H1 (cell line): ENCODE measurements around the gene POLD4. TPM values are rescaled to one million over a fixed set of nuclear protein-coding genes. Genes with fewer than 3 reads are reported as not detected.
A peak's percentile ranks its signal among the peaks of the same experiment; 100 is the strongest.

ENCODE experiments used
- CTCF ChIA-PET: fragments of 300-600 bp; sonication (Branson Sonifier 250); formaldehyde crosslinking; loops from one replicate; lab custom pipeline; 2021; ENCODE audit not compliant: partially characterized antibody; lab: Charles Lee
- POLR2A ChIA-PET: fragments of 300-600 bp; sonication (Branson Sonifier 250); formaldehyde crosslinking; loops from one replicate; lab custom pipeline; 2021; ENCODE audit warnings: inconsistent platforms; ENCODE audit not compliant: partially characterized antibody; lab: Charles Lee
- DNase-seq, 2 experiments: peaks; one replicate each; pipeline versions ENCODE4 v3.0.0 to v3.0.0-alpha.2; 2010 to 2022; ENCODE audit warnings: low spot score in 2 of 2, low read depth in 1 of 2, mixed read lengths in 1 of 2
- FAIRE-seq: peaks from 2 replicates; lab custom pipeline; 2011; peaks lifted over from hg19 to GRCh38; lab: Jason Lieb, UNC
- H2AFZ ChIP-seq: 2 replicates; pipeline ENCODE4 v1.8.1; 2012; ENCODE audit warnings: low read length, inconsistent platforms
- H2AK5ac ChIP-seq: 2 replicates; pipeline ENCODE4 v1.6.1; 2013; ENCODE audit warnings: low read depth, low read length
- H2BK120ac ChIP-seq: replicated peaks from 2 replicates; pipeline ENCODE3; 2013; ENCODE audit warnings: low read depth, low read length, inconsistent platforms
- H2BK12ac ChIP-seq: 2 replicates; pipeline ENCODE4 v1.6.1; 2013; ENCODE audit warnings: low read depth, low read length
- H2BK15ac ChIP-seq: 2 replicates; pipeline ENCODE4 v1.6.1; 2013; ENCODE audit warnings: low read length
- H2BK20ac ChIP-seq: 2 replicates; pipeline ENCODE4 v1.6.1; 2013; ENCODE audit warnings: low read length
- H2BK5ac ChIP-seq: 2 replicates; pipeline ENCODE4 v1.6.1; 2013; ENCODE audit warnings: low read depth, low read length
- H3K14ac ChIP-seq: 2 replicates; pipeline ENCODE4 v1.6.1; 2013; ENCODE audit warnings: inconsistent platforms; ENCODE audit not compliant: insufficient read length
- H3K18ac ChIP-seq: 2 replicates; pipeline ENCODE4 v1.6.1; 2013; ENCODE audit warnings: low read length; ENCODE audit errors: extremely low read depth
- H3K23ac ChIP-seq: 2 replicates; pipeline ENCODE4 v1.6.1; 2013; ENCODE audit warnings: inconsistent platforms; ENCODE audit not compliant: insufficient read length
- H3K23me2 ChIP-seq: 2 replicates; pipeline ENCODE4 v1.6.1; 2013; ENCODE audit warnings: low read depth, low read length
- H3K27ac ChIP-seq: 2 replicates; pipeline ENCODE4 v1.6.1; 2011; ENCODE audit warnings: low read depth, low read length, inconsistent platforms
- H3K27me3 ChIP-seq, 4 experiments: replicated peaks in 1 of 4; 1 replicate in 1 of 4; 2 replicates in 3 of 4; pipeline versions ENCODE4 v1.6.1 to v1.8.1; 2011 to 2013; ENCODE audit warnings: low read length in 3 of 4, mild to moderate bottlenecking in 3 of 4, inconsistent platforms in 2 of 4, mixed read lengths in 2 of 4, moderate library complexity in 1 of 4; ENCODE audit not compliant: control insufficient read depth in 3 of 4, insufficient read depth in 3 of 4; ENCODE audit errors: extremely low read depth in 1 of 4
- H3K36me3 ChIP-seq, 4 experiments: 2 replicates each; pipeline versions ENCODE4 v1.6.1 to v1.8.1; 2011 to 2013; ENCODE audit warnings: mild to moderate bottlenecking in 4 of 4, low read length in 3 of 4, moderate library complexity in 2 of 4, control low read depth in 1 of 4, inconsistent platforms in 1 of 4; ENCODE audit not compliant: insufficient read depth in 4 of 4, control insufficient read depth in 2 of 4
- H3K4ac ChIP-seq: replicated peaks from 2 replicates; pipeline ENCODE3; 2013; ENCODE audit warnings: low read length, low read depth, mixed read lengths, inconsistent platforms; ENCODE audit not compliant: insufficient read length
- H3K4me1 ChIP-seq, 4 experiments: replicated peaks in 1 of 4; 1 replicate in 1 of 4; 2 replicates in 3 of 4; pipeline versions ENCODE4 v1.6.1 to v1.8.1; 2011 to 2013; ENCODE audit warnings: low read length in 3 of 4, inconsistent platforms in 2 of 4, mixed read lengths in 1 of 4; ENCODE audit not compliant: insufficient read depth in 4 of 4, control insufficient read depth in 3 of 4
- H3K4me2 ChIP-seq, 2 experiments: 2 replicates each; pipeline versions ENCODE4 v1.6.1 to v1.8.1; 2011 to 2013; ENCODE audit warnings: low read depth in 2 of 2, low read length in 2 of 2, control low read depth in 1 of 2, inconsistent platforms in 1 of 2, mild to moderate bottlenecking in 1 of 2; ENCODE audit not compliant: insufficient read depth in 1 of 2
- H3K4me3 ChIP-seq, 4 experiments: fragments of 200-600, 300-600 bp in 1 of 4; sonication (generic), shearing (Covaris generic), sonication (Bioruptor Twin) in 1 of 4; 2 replicates each; pipeline versions ENCODE4 v1.5.1 to v1.8.1; 2011 to 2016; ENCODE audit warnings: low read length in 4 of 4, low read depth in 3 of 4, control low read depth in 2 of 4, inconsistent platforms in 2 of 4, mild to moderate bottlenecking in 2 of 4, mixed read lengths in 1 of 4, moderate library complexity in 1 of 4; ENCODE audit not compliant: insufficient read depth in 2 of 4; ENCODE audit errors: extremely low read depth in 1 of 4
- H3K56ac ChIP-seq: replicated peaks from 2 replicates; pipeline ENCODE3; 2013; ENCODE audit warnings: low read depth, mild to moderate bottlenecking, mixed read lengths, low read length, inconsistent platforms; ENCODE audit not compliant: insufficient read length
- H3K79me1 ChIP-seq: 2 replicates; pipeline ENCODE4 v1.6.1; 2013; ENCODE audit warnings: low read depth, low read length, control low read depth
- H3K79me2 ChIP-seq, 2 experiments: 2 replicates each; pipeline versions ENCODE4 v1.6.1 to v1.8.1; 2012 to 2013; ENCODE audit warnings: low read length in 2 of 2, mild to moderate bottlenecking in 2 of 2, inconsistent platforms in 1 of 2; ENCODE audit not compliant: insufficient read depth in 2 of 2, control insufficient read depth in 1 of 2
- H3K9ac ChIP-seq, 4 experiments: replicated peaks in 1 of 4; 1 replicate in 1 of 4; 2 replicates in 3 of 4; pipeline versions ENCODE4 v1.6.1 to v1.8.1; 2011 to 2013; ENCODE audit warnings: low read depth in 3 of 4, low read length in 3 of 4, control low read depth in 2 of 4, mild to moderate bottlenecking in 2 of 4, moderate library complexity in 2 of 4, inconsistent platforms in 1 of 4; ENCODE audit errors: extremely low read depth in 1 of 4
- H3K9me3 ChIP-seq, 2 experiments: 2 replicates each; pipeline versions ENCODE4 v1.6.1 to v1.8.1; 2012 to 2013; ENCODE audit warnings: mild to moderate bottlenecking in 2 of 2, moderate library complexity in 2 of 2, control low read depth in 1 of 2, inconsistent platforms in 1 of 2, low read depth in 1 of 2, low read length in 1 of 2, mixed read lengths in 1 of 2; ENCODE audit not compliant: insufficient read depth in 2 of 2
- H4K20me1 ChIP-seq, 2 experiments: replicated peaks in 1 of 2; 2 replicates each; pipeline versions ENCODE3 to v1.8.1; 2011 to 2013; ENCODE audit warnings: inconsistent platforms in 2 of 2, low read length in 2 of 2, mild to moderate bottlenecking in 1 of 2; ENCODE audit not compliant: insufficient read depth in 2 of 2, control insufficient read depth in 1 of 2
- H4K5ac ChIP-seq: 2 replicates; pipeline ENCODE4 v1.6.1; 2013; ENCODE audit warnings: low read length, low read depth, mixed read lengths, inconsistent platforms; ENCODE audit not compliant: insufficient read length
- H4K8ac ChIP-seq: 2 replicates; pipeline ENCODE4 v1.8.0; 2013; ENCODE audit warnings: mild to moderate bottlenecking, moderate library complexity, low read length, inconsistent platforms; ENCODE audit not compliant: insufficient read depth; ENCODE audit errors: extremely low read depth
- H4K91ac ChIP-seq: replicated peaks from 2 replicates; pipeline ENCODE3; 2013; ENCODE audit warnings: low read length, mixed read lengths, inconsistent platforms; ENCODE audit not compliant: insufficient read length
- CTBP2 ChIP-seq: IDR thresholded peaks from 2 replicates; pipeline ENCODE4 v1.7.0; 2011; ENCODE audit warnings: borderline replicate concordance, mild to moderate bottlenecking, moderate library complexity, mixed read lengths, low read length; ENCODE audit not compliant: insufficient read depth, insufficient read length
- GABPA ChIP-seq: IDR thresholded peaks from 2 replicates; pipeline ENCODE4 v1.6.1; 2011; ENCODE audit warnings: mild to moderate bottlenecking, low read length, moderate library complexity, borderline replicate concordance; ENCODE audit not compliant: insufficient read depth
- WGBS, 2 experiments: shearing (Covaris generic) in 1 of 2; methylation state at CpG; one replicate each; pipeline versions ENCODE4 v1.1.6 to v1.1.7; 2013 to 2015; ENCODE audit warnings: low lambda C conversion rate in 2 of 2, mixed read lengths in 2 of 2, inconsistent platforms in 1 of 2, low coverage in 1 of 2, missing lambda C conversion rate in 1 of 2; ENCODE audit not compliant: insufficient replicate concordance in 2 of 2, insufficient coverage in 1 of 2, insufficient read length in 1 of 2; ENCODE audit errors: extremely low coverage in 1 of 2, missing lambda C conversion rate in 1 of 2; 5-methylcytosine and 5-hydroxymethylcytosine counted together
- polyA plus RNA-seq, 7 experiments: library from polyadenylated mRNA; depleted of rRNA in 3 of 7; stranded (reverse) in 5 of 7; unstranded in 2 of 7; fragments of >200 nt in 5 of 7; fragments of 200-250 nt in 2 of 7; gene quantifications; 1 replicate in 5 of 7; 2 replicates in 1 of 7; 4 replicates in 1 of 7; pipeline versions ENCODE4 v1.2.1 to v1.2.3, GENCODE V29; 2011 to 2013; ENCODE audit warnings: missing spikeins in 2 of 7, mixed read lengths in 2 of 7
- total RNA-seq: library from RNA; stranded (reverse); fragmentation: NEBNext Ultra II Directional; extraction: Animal tissue kit (Norgen Biotek cat#: 25700); gene quantifications from 2 replicates; pipeline ENCODE4 v1.2.1, GENCODE V29; 2021

The POLD4 gene
- total and polyA plus RNA-seq, 2 of the 8 experiments (the other 6 are each of a cell fraction or from before 2014, with no cell fraction given) = 21.2 to 46.7 TPM

GRCh38 chr11:67304511-67305113 lies 48.7 kb downstream of the POLD4 start:
- WGBS, 2 experiments = 83% methylated on average over 14 of the region's 14 CpGs; no CpG with 5 or more reads in 1 of the 2 experiments
- Histone ChIP-seq H4K8ac (no peak overlapping the region), H3K4me2 (peak overlapping the region; percentile 81 to 85), H3K56ac (no peak overlapping the region), H3K27ac (no peak overlapping the region), H4K20me1 (peaks cover 0 to 8% of the 10 kb centered on the region in 2 experiments), H2BK15ac (no peak overlapping the region), H3K14ac (no peak overlapping the region), H2AK5ac (0 out of 2 replicates have a peak overlapping the region, but pooled peaks have one; percentile 13), H3K4me1 (peaks cover 0 to 20% (median 16%) of the 10 kb centered on the region in 4 experiments; a peak in 5 of 7 replicates), H2BK20ac (0 out of 2 replicates have a peak overlapping the region, but pooled peaks have one; percentile 32), H3K9me3 (no peaks in the 10 kb centered on the region), H3K9ac (no peak overlapping the region), H2AFZ (no peak overlapping the region), H3K27me3 (peaks cover 0 to 11% (median 7%) of the 10 kb centered on the region in 4 experiments; a peak in 5 of 7 replicates), H2BK120ac (no peak overlapping the region), H4K5ac (no peak overlapping the region), H3K18ac (no peak overlapping the region), H3K4ac (no peak overlapping the region), H3K4me3 (peak overlapping the region; percentile 67 to 94 (median 74); a peak in 7 of 8 replicates), H3K79me1 (no peaks in the 10 kb centered on the region), H3K79me2 (no peaks in the 10 kb centered on the region), H2BK5ac (no peak overlapping the region), H3K23me2 (peaks cover 19% of the 10 kb centered on the region; the same call in 1 of the 2 replicates), H4K91ac (no peak overlapping the region), H2BK12ac (no peak overlapping the region), H3K36me3 (peaks cover 0 to 10% (median 3%) of the 10 kb centered on the region in 4 experiments; a peak in 4 of 8 replicates), H3K23ac (no peak overlapping the region)
- FAIRE-seq (no peak), DNase-seq (no peak)
- ChIA-PET CTCF (interaction anchor here (0.8 to 4.8 kb wide), 7 partner anchors 11 to 161 kb away, joined by 3 to 33 read pairs (median 3); partner anchors contain the start of gene ANKRD13D), POLR2A (interaction anchor here (0.9 to 9.7 kb wide), 7 partner anchors 9 to 66 kb away, joined by 3 to 106 read pairs (median 4); partner anchors contain the start of gene ANKRD13D)
- TF ChIP-seq CTBP2 (no peak), GABPA (0 out of 2 replicates have a peak, but pooled peaks have one; percentile 38)
